ENCODE results near the gene ZFHX3. TPM values are rescaled to one million over a fixed set of nuclear protein-coding genes. Genes with fewer than 3 reads are reported as not detected.

ZFHX3 gene
- total and polyA plus RNA-seq, 2 donors (not counting 3 experiments of a cell fraction or from before 2014, with no cell fraction given), result 3.7 to 18.8 TPM

DNA sequence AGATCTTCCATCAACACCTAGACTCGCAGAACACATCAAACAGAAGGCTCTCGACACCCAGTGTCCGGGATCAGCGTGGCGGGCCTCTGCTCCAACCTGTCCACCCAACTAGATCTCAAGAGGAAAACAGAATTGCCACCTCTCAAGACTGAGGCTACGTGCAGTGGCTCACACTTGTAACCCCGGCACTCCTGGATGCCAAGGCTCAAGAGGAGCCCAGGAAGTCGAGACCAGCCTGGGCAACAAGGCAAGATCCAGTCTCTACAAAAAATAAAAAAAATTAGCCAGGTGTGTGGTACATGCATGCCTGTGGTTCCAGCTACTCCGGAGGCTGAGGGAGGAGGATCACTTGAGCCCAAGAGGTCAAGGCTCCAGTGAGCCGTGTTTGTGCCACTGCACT, 132.6 kb downstream of the ZFHX3 start:
- intact Hi-C loops (cut with micrococcal nuclease) (no loop called here), dilution Hi-C loops (cut with MboI; ENCODE audit: extremely low pct_ligation_motif_present, low sequenced_read_pairs) (no loop called here)
- no peaks in the 10 kb centered on the region for H3K27me3 ChIP-seq (ENCODE audit: control insufficient read depth in 2 of 2, insufficient read depth in 2 of 2, low read length in 2 of 2)
- FAIRE-seq, result no peak
- ChIA-PET CTCF (no interaction called here), POLR2A (no interaction called here)
- H4K20me1 ChIP-seq (replicated peaks; ENCODE audit: control insufficient read depth, extremely low read depth, insufficient read depth, low read length), result no peaks in the 10 kb centered on the region
- H3K4me2 ChIP-seq (ENCODE audit: insufficient read depth, low read length), result no peak overlapping the region
- H3K9me1 ChIP-seq (replicated peaks; ENCODE audit: control insufficient read depth, extremely low read depth, insufficient read depth, low read length), result no peaks in the 10 kb centered on the region
- no peak overlapping the region for H3K4me3 ChIP-seq (replicated peaks in 1 of 3; ENCODE audit: insufficient read depth in 1 of 3, low read depth in 1 of 3, low read length in 3 of 3)
- H3K36me3 ChIP-seq (ENCODE audit: control insufficient read depth in 2 of 2, extremely low read depth in 1 of 2, insufficient read depth in 2 of 2, low read length in 2 of 2), result no peaks in the 10 kb centered on the region
- no peaks in the 10 kb centered on the region for H3K4me1 ChIP-seq (ENCODE audit: control insufficient read depth, extremely low read depth, insufficient read depth, low read length)
- H3K9ac ChIP-seq (replicated peaks; ENCODE audit: extremely low read depth, insufficient read depth, low read length), result no peak overlapping the region
- BruUV-seq (replicated peaks), result no TSS peak
- H3K27ac ChIP-seq (ENCODE audit: insufficient read depth, low read depth, low read length), result no peak overlapping the region
- H3K9me3 ChIP-seq (replicated peaks; ENCODE audit: control insufficient read depth, insufficient read depth, low read length), result no peaks in the 10 kb centered on the region
- DNase-seq (ENCODE audit: low read depth, low spot score), result no peak
- H2AFZ ChIP-seq (ENCODE audit: low read depth, low read length), result no peak overlapping the region
- no peaks in the 10 kb centered on the region for H3K79me2 ChIP-seq (ENCODE audit: control insufficient read depth, insufficient read depth, low read length)
- TF ChIP-seq MYC (IDR thresholded peaks at IDR 0.05; ENCODE audit: low read depth, low read length) (no peak), EZH2 (IDR thresholded peaks at IDR 0.05; ENCODE audit: borderline replicate concordance, low read depth, low read length, severe bottlenecking) (no peak), JUN (IDR thresholded peaks at IDR 0.05; ENCODE audit: borderline replicate concordance, insufficient read depth, insufficient read length, low read depth) (no peak), POLR2AphosphoS5 (IDR thresholded peaks at IDR 0.05; ENCODE audit: insufficient read depth, low read depth, low read length) (no peak), POLR2A (IDR thresholded peaks at IDR 0.05; ENCODE audit: low read depth, low read length) (no peak), FOS (IDR thresholded peaks at IDR 0.05; ENCODE audit: borderline replicate concordance, insufficient read depth, low read length) (no peak), GATA2 (IDR thresholded peaks at IDR 0.05; ENCODE audit: insufficient read depth, insufficient read length, low read depth, low read length) (no peak)
- TF ChIP-seq, protein P1, sequence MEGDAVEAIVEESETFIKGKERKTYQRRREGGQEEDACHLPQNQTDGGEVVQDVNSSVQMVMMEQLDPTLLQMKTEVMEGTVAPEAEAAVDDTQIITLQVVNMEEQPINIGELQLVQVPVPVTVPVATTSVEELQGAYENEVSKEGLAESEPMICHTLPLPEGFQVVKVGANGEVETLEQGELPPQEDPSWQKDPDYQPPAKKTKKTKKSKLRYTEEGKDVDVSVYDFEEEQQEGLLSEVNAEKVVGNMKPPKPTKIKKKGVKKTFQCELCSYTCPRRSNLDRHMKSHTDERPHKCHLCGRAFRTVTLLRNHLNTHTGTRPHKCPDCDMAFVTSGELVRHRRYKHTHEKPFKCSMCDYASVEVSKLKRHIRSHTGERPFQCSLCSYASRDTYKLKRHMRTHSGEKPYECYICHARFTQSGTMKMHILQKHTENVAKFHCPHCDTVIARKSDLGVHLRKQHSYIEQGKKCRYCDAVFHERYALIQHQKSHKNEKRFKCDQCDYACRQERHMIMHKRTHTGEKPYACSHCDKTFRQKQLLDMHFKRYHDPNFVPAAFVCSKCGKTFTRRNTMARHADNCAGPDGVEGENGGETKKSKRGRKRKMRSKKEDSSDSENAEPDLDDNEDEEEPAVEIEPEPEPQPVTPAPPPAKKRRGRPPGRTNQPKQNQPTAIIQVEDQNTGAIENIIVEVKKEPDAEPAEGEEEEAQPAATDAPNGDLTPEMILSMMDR (IDR thresholded peaks at IDR 0.05; ENCODE audit: extremely low read depth in 1 of 2, insufficient read depth in 1 of 2, low read depth in 1 of 2, low read length in 2 of 2), result no peak
- TF ChIP-seq, protein P2, sequence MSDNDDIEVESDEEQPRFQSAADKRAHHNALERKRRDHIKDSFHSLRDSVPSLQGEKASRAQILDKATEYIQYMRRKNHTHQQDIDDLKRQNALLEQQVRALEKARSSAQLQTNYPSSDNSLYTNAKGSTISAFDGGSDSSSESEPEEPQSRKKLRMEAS (IDR thresholded peaks at IDR 0.05; ENCODE audit: insufficient read depth, insufficient read length), result no peak

All from endothelial cell of umbilical vein (primary cell).